K562 (cell line): ENCODE measurements around the gene MAN1B1. TPM values are rescaled to one million over a fixed set of nuclear protein-coding genes. Genes with fewer than 3 reads are reported as not detected.

Source experiments
- AFF4 ChIP-seq: sonication (generic); formaldehyde crosslinking; IDR thresholded peaks from 2 replicates; pipeline ENCODE4 v1.8.0; 2023; ENCODE audit warnings: mild to moderate bottlenecking, missing genetic modification reagents
- CAMTA2 ChIP-seq: fragments of 250-450 bp; sonication (Bioruptor Pico); conservative IDR thresholded peaks from 2 replicates; pipeline ENCODE4 v1.5.1; 2022
- CHCHD3 ChIP-seq: fragments of 250-450 bp; sonication (Bioruptor Pico); IDR thresholded peaks from 2 replicates; pipeline ENCODE4 v2.1.2; 2022; ENCODE audit warnings: mild to moderate bottlenecking
- EHMT2 ChIP-seq: fragments of 450-650 bp; IDR thresholded peaks from 2 replicates; pipeline ENCODE4 v1.6.1; 2018; ENCODE audit warnings: antibody characterized with exemption
- HNRNPLL ChIP-seq: fragments of 200-400 bp; formaldehyde crosslinking; IDR thresholded peaks from 2 replicates; pipeline ENCODE4 v1.6.1; 2017; ENCODE audit warnings: low read length, low read depth, mild to moderate bottlenecking; ENCODE audit not compliant: poor library complexity, severe bottlenecking
- NRF1 ChIP-seq, 2 experiments: fragments of 450-650 bp; IDR thresholded peaks in 1 of 2; conservative IDR thresholded peaks in 1 of 2; 2 replicates each; pipeline ENCODE4 v1.6.1; 2014; ENCODE audit warnings: mild to moderate bottlenecking in 2 of 2
- POLR2G ChIP-seq: fragments of 200-400 bp; formaldehyde crosslinking; IDR thresholded peaks from 2 replicates; pipeline ENCODE4 v1.6.1; 2017; ENCODE audit warnings: low read depth, mild to moderate bottlenecking, antibody characterized with exemption, low read length, moderate library complexity
- RBFOX2 ChIP-seq: fragments of 200-400 bp; formaldehyde crosslinking; IDR thresholded peaks from 2 replicates; pipeline ENCODE4 v1.6.1; 2017; ENCODE audit warnings: low read depth, mild to moderate bottlenecking, low read length, moderate library complexity
- RCOR1 ChIP-seq, 2 experiments: IDR thresholded peaks; 2 replicates each; pipeline ENCODE4 v1.6.1; 2012; ENCODE audit warnings: low read depth in 2 of 2, low read length in 2 of 2, borderline replicate concordance in 1 of 2, improper control_type of control experiment in 1 of 2
- SRSF9 ChIP-seq: fragments of 200-400 bp; formaldehyde crosslinking; IDR thresholded peaks from 2 replicates; pipeline ENCODE4 v1.6.1; 2017; ENCODE audit warnings: low read depth, low read length, borderline replicate concordance
- THRAP3 ChIP-seq: fragments of 450-650 bp; IDR thresholded peaks from 2 replicates; pipeline ENCODE4 v1.6.1; 2016; ENCODE audit warnings: mild to moderate bottlenecking, inconsistent platforms, borderline replicate concordance
- YY1 ChIP-seq, 3 experiments: IDR thresholded peaks; 2 replicates each; pipeline ENCODE4 v1.6.1; 2011; ENCODE audit warnings: low read length in 2 of 3, mild to moderate bottlenecking in 2 of 3, moderate library complexity in 2 of 3, borderline replicate concordance in 1 of 3, control low read depth in 1 of 3, low read depth in 1 of 3; ENCODE audit not compliant: insufficient read depth in 3 of 3, insufficient replicate concordance in 2 of 3, control insufficient read depth in 1 of 3, insufficient read length in 1 of 3; ENCODE audit errors: extremely low read depth in 1 of 3
- ZBTB7A ChIP-seq: IDR thresholded peaks from 2 replicates; pipeline ENCODE4 v1.6.1; 2011; ENCODE audit warnings: low read depth, mild to moderate bottlenecking, low read length, moderate library complexity, borderline replicate concordance; ENCODE audit not compliant: control insufficient read depth
- ZNF253 ChIP-seq: fragments of 250-450 bp; sonication (Bioruptor Pico); conservative IDR thresholded peaks from 2 replicates; pipeline ENCODE4 v1.6.1; 2021; ENCODE audit warnings: mild to moderate bottlenecking
- polyA plus RNA-seq, 8 experiments: library from polyadenylated mRNA; depleted of rRNA in 4 of 8; stranded (reverse) in 5 of 8; unstranded in 3 of 8; fragments of >200 nt; fragmentation: Nextera tagmentation in 2 of 8; fragmentation: Illumina TruSeq in 1 of 8; extraction: Ambion mirVana in 2 of 8; extraction: Trizol in 1 of 8; gene quantifications; 2 replicates each; pipeline versions ENCODE4 v1.2.1 to v1.2.3, GENCODE V29; 2011 to 2014; ENCODE audit warnings: inconsistent platforms in 1 of 8, missing spikeins in 1 of 8
- total RNA-seq, 7 experiments: library from RNA; depleted of rRNA in 6 of 7; stranded (reverse); fragments of >200 nt in 6 of 7; fragmentation: Illumina TruSeq in 2 of 7; extraction: Trizol in 2 of 7; gene quantifications; 2 replicates each; pipeline versions ENCODE4 v1.2.1 to v1.2.3, GENCODE V29; 2011 to 2021; ENCODE audit warnings: low replicate concordance in 1 of 7
- TF ChIP-seq, protein P1 (sequence below): sonication (generic); formaldehyde crosslinking; IDR thresholded peaks from 2 replicates; pipeline ENCODE4 v1.8.1; 2023; ENCODE audit warnings: mild to moderate bottlenecking, missing genetic modification reagents
- TF ChIP-seq, protein P2 (sequence below), 2 experiments: fragments of 450-650 bp in 1 of 2; IDR thresholded peaks; 2 replicates each; pipeline ENCODE4 v1.6.1; 2011 to 2017; ENCODE audit warnings: low read depth in 2 of 2, antibody characterized with exemption in 1 of 2, borderline replicate concordance in 1 of 2, low read length in 1 of 2, mild to moderate bottlenecking in 1 of 2, mixed read lengths in 1 of 2; ENCODE audit not compliant: control insufficient read depth in 1 of 2

The MAN1B1 gene
- total and polyA plus RNA-seq, 9 of the 15 experiments (the other 6 are each of a cell fraction or from before 2014, with no cell fraction given) = 0.55 to 36.6 (median 27.3) TPM

GRCh38 chr9:137113385-137114159, 26.8 kb downstream of the MAN1B1 start (continued):
- TF ChIP-seq ZBTB7A = peak; percentile 67; the same call in 1 of the 2 replicates
- TF ChIP-seq RCOR1 (IDR thresholded peaks at IDR 0.05; ENCODE audit: borderline replicate concordance in 1 of 2, low read depth in 2 of 2, low read length in 2 of 2) = 0 out of 4 replicates have a peak, but pooled peaks of 1 of the 2 experiments have one; percentile 6
- TF ChIP-seq SRSF9 = no peak
- TF ChIP-seq, protein P1, sequence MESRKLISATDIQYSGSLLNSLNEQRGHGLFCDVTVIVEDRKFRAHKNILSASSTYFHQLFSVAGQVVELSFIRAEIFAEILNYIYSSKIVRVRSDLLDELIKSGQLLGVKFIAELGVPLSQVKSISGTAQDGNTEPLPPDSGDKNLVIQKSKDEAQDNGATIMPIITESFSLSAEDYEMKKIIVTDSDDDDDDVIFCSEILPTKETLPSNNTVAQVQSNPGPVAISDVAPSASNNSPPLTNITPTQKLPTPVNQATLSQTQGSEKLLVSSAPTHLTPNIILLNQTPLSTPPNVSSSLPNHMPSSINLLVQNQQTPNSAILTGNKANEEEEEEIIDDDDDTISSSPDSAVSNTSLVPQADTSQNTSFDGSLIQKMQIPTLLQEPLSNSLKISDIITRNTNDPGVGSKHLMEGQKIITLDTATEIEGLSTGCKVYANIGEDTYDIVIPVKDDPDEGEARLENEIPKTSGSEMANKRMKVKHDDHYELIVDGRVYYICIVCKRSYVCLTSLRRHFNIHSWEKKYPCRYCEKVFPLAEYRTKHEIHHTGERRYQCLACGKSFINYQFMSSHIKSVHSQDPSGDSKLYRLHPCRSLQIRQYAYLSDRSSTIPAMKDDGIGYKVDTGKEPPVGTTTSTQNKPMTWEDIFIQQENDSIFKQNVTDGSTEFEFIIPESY (CRISPR knock-in tag) = peak; percentile 88
- TF ChIP-seq ZNF253 (CRISPR knock-in tag) = no peak
- no peak for TF ChIP-seq YY1 (IDR thresholded peaks at IDR 0.05; ENCODE audit: borderline replicate concordance in 1 of 3, control insufficient read depth in 1 of 3, extremely low read depth in 1 of 3, insufficient read depth in 3 of 3, insufficient read length in 1 of 3, insufficient replicate concordance in 2 of 3, low read depth in 1 of 3, low read length in 2 of 3)
- 0 out of 2 replicates have a peak, but pooled peaks have one; percentile 36 for TF ChIP-seq CAMTA2 (CRISPR knock-in tag)
- TF ChIP-seq HNRNPLL = peak; percentile 96
- TF ChIP-seq EHMT2 = no peak
- TF ChIP-seq NRF1 (conservative IDR thresholded peaks at IDR 0.05 in 1 of 2, IDR thresholded peaks at IDR 0.05 in 1 of 2) = no peak
- no peak for TF ChIP-seq CHCHD3 (CRISPR knock-in tag)
- TF ChIP-seq AFF4 (CRISPR knock-in tag) = no peak
- no peak for TF ChIP-seq THRAP3
- peak; percentile 58 for TF ChIP-seq RBFOX2
- TF ChIP-seq, protein P2, sequence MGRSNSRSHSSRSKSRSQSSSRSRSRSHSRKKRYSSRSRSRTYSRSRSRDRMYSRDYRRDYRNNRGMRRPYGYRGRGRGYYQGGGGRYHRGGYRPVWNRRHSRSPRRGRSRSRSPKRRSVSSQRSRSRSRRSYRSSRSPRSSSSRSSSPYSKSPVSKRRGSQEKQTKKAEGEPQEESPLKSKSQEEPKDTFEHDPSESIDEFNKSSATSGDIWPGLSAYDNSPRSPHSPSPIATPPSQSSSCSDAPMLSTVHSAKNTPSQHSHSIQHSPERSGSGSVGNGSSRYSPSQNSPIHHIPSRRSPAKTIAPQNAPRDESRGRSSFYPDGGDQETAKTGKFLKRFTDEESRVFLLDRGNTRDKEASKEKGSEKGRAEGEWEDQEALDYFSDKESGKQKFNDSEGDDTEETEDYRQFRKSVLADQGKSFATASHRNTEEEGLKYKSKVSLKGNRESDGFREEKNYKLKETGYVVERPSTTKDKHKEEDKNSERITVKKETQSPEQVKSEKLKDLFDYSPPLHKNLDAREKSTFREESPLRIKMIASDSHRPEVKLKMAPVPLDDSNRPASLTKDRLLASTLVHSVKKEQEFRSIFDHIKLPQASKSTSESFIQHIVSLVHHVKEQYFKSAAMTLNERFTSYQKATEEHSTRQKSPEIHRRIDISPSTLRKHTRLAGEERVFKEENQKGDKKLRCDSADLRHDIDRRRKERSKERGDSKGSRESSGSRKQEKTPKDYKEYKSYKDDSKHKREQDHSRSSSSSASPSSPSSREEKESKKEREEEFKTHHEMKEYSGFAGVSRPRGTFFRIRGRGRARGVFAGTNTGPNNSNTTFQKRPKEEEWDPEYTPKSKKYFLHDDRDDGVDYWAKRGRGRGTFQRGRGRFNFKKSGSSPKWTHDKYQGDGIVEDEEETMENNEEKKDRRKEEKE (IDR thresholded peaks at IDR 0.05; ENCODE audit: borderline replicate concordance in 1 of 2, control insufficient read depth in 1 of 2, low read depth in 2 of 2, low read length in 1 of 2) = no peak
- peak; percentile 31; the same call in 1 of the 2 replicates for TF ChIP-seq POLR2G
- TF ChIP-seq, all 486 proteins: peak for 10
